Neural progenitor cell (in vitro differentiated cells): Measurements from ENCODE around the gene RAB3IL1. TPM values are rescaled to one million over a fixed set of nuclear protein-coding genes. Genes with fewer than 3 reads are reported as not detected.

ENCODE experiments used
- DNase-seq: peaks from one replicate; pipeline ENCODE4 v3.0.0-alpha.2; 2016; ENCODE audit warnings: low spot score
- H2AFZ ChIP-seq: fragments of 200-600 bp; sonication (generic); replicated peaks from 2 replicates; pipeline ENCODE4 v1.6.1; 2016; ENCODE audit warnings: antibody characterized with exemption
- H3F3A ChIP-seq: fragments of 200-600 bp; sonication (generic); 2 replicates; pipeline ENCODE4 v1.6.1; 2016; ENCODE audit warnings: antibody characterized with exemption, low read depth
- H3K27ac ChIP-seq: fragments of 200-600 bp; sonication (generic); 2 replicates; pipeline ENCODE4 v1.5.1; 2016; ENCODE audit warnings: mild to moderate bottlenecking
- H3K27me3 ChIP-seq: fragments of 200-600 bp; sonication (generic); 2 replicates; pipeline ENCODE4 v1.6.1; 2016; ENCODE audit warnings: mild to moderate bottlenecking, moderate library complexity
- H3K36me3 ChIP-seq: fragments of 200-600 bp; sonication (generic); 2 replicates; pipeline ENCODE4 v1.5.1; 2016
- H3K4me1 ChIP-seq: fragments of 200-600 bp; sonication (generic); 2 replicates; pipeline ENCODE4 v1.6.1; 2016; ENCODE audit warnings: mixed run types
- H3K4me2 ChIP-seq: fragments of 200-600 bp; sonication (generic); 2 replicates; pipeline ENCODE4 v1.6.1; 2016
- H3K4me3 ChIP-seq: fragments of 200-600 bp; sonication (generic); 2 replicates; pipeline ENCODE4 v1.5.1; 2016
- H3K79me2 ChIP-seq: fragments of 200-600 bp; sonication (generic); 2 replicates; pipeline ENCODE4 v1.6.1; 2016; ENCODE audit warnings: low read depth
- H3K9ac ChIP-seq: fragments of 200-600 bp; sonication (generic); 2 replicates; pipeline ENCODE4 v1.6.1; 2016
- H3K9me3 ChIP-seq: fragments of 200-600 bp; sonication (generic); 2 replicates; pipeline ENCODE4 v1.5.1; 2016; ENCODE audit warnings: low read depth
- H4K20me1 ChIP-seq: fragments of 200-600 bp; sonication (generic); 2 replicates; pipeline ENCODE4 v1.6.1; 2016; ENCODE audit warnings: low read depth
- H3K27ac Mint-ChIP-seq: 3 replicates; pipeline ENCODE4 v1.8.0; 2021; ENCODE audit warnings: mixed read lengths
- H3K27me3 Mint-ChIP-seq: 2 replicates; pipeline ENCODE4 v1.8.0; 2022; ENCODE audit warnings: low read depth, mild to moderate bottlenecking, inconsistent platforms, moderate library complexity, mixed read lengths; ENCODE audit not compliant: insufficient read depth
- H3K36me3 Mint-ChIP-seq: 3 replicates; pipeline ENCODE4 v1.8.0; 2021; ENCODE audit warnings: mixed read lengths
- H3K4me1 Mint-ChIP-seq: 3 replicates; pipeline ENCODE4 v1.8.0; 2021; ENCODE audit warnings: mixed read lengths
- H3K4me3 Mint-ChIP-seq: 3 replicates; pipeline ENCODE4 v1.8.0; 2021; ENCODE audit warnings: mild to moderate bottlenecking, moderate library complexity, mixed read lengths
- H3K9me3 Mint-ChIP-seq: 3 replicates; pipeline ENCODE4 v1.8.0; 2020; ENCODE audit warnings: mixed read lengths
- EZH2 ChIP-seq: fragments of 200-600 bp; sonication (generic); IDR thresholded peaks from 2 replicates; pipeline ENCODE4 v1.6.1; 2017; ENCODE audit warnings: antibody characterized with exemption, mild to moderate bottlenecking, moderate library complexity
- EZH2phosphoT487 ChIP-seq: fragments of 200-600 bp; sonication (generic); IDR thresholded peaks from 2 replicates; pipeline ENCODE4 v1.6.1; 2017; ENCODE audit warnings: antibody characterized with exemption
- total RNA-seq: library from RNA; depleted of rRNA; stranded (reverse); fragments of >200 nt; gene quantifications from 2 replicates; pipeline ENCODE4 v1.2.3, GENCODE V29; 2015; ENCODE audit warnings: low replicate concordance
- TF ChIP-seq, protein P1 (sequence below): fragments of 200-600 bp; sonication (generic); IDR thresholded peaks from 2 replicates; pipeline ENCODE4 v1.5.1; 2017; ENCODE audit warnings: antibody characterized with exemption, mild to moderate bottlenecking

Gene RAB3IL1
- total RNA-seq, 1 donor from 2014 or later: 1.4 TPM

- no peak for DNase-seq
- Mint-ChIP-seq H3K36me3 (no peaks in the 10 kb centered on the region), H3K27ac (no peak overlapping the region), H3K27me3 (peaks cover 8% of the 10 kb centered on the region), H3K4me1 (peaks cover 19% of the 10 kb centered on the region), H3K9me3 (no peaks in the 10 kb centered on the region), H3K4me3 (peak overlapping the region; percentile 27)
- Histone ChIP-seq H3K36me3 (no peaks in the 10 kb centered on the region), H3K79me2 (no peaks in the 10 kb centered on the region), H3K9ac (no peak overlapping the region), H3K27ac (no peak overlapping the region), H3K27me3 (no peaks in the 10 kb centered on the region), H4K20me1 (no peaks in the 10 kb centered on the region), H2AFZ (no peak overlapping the region), H3K9me3 (no peaks in the 10 kb centered on the region), H3K4me2 (peak overlapping the region; percentile 76), H3K4me1 (peaks cover 12% of the 10 kb centered on the region), H3K4me3 (peak overlapping the region; percentile 30), H3F3A (peaks cover 3% of the 10 kb centered on the region)
- no peak for TF ChIP-seq EZH2
- TF ChIP-seq, protein P1, sequence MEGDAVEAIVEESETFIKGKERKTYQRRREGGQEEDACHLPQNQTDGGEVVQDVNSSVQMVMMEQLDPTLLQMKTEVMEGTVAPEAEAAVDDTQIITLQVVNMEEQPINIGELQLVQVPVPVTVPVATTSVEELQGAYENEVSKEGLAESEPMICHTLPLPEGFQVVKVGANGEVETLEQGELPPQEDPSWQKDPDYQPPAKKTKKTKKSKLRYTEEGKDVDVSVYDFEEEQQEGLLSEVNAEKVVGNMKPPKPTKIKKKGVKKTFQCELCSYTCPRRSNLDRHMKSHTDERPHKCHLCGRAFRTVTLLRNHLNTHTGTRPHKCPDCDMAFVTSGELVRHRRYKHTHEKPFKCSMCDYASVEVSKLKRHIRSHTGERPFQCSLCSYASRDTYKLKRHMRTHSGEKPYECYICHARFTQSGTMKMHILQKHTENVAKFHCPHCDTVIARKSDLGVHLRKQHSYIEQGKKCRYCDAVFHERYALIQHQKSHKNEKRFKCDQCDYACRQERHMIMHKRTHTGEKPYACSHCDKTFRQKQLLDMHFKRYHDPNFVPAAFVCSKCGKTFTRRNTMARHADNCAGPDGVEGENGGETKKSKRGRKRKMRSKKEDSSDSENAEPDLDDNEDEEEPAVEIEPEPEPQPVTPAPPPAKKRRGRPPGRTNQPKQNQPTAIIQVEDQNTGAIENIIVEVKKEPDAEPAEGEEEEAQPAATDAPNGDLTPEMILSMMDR: no peak
- TF ChIP-seq EZH2phosphoT487: no peak
Measured at GRCh38 chr11:61903845-61904244, 13.5 kb downstream of the RAB3IL1 start.

GRCh38 chr11:61902313-61902712 lies 15.1 kb downstream of the RAB3IL1 start:
- no peak overlapping the region for H3K27ac Mint-ChIP-seq
- H3K4me3 ChIP-seq: no peak overlapping the region
- H3K4me3 Mint-ChIP-seq: no peak overlapping the region
- no peak overlapping the region for H3K27ac ChIP-seq
- H3K36me3 ChIP-seq: no peaks in the 10 kb centered on the region
- no peaks in the 10 kb centered on the region for H3F3A ChIP-seq
- no peaks in the 10 kb centered on the region for H3K27me3 ChIP-seq
- no peak for DNase-seq
- H4K20me1 ChIP-seq: no peaks in the 10 kb centered on the region
- no peaks in the 10 kb centered on the region for H3K79me2 ChIP-seq
- H3K4me1 ChIP-seq: peaks cover 12% of the 10 kb centered on the region
- no peaks in the 10 kb centered on the region for H3K9me3 ChIP-seq
- peaks cover 8% of the 10 kb centered on the region for H3K27me3 Mint-ChIP-seq
- TF ChIP-seq EZH2phosphoT487: no peak
- TF ChIP-seq, protein P1: no peak
- no peak for TF ChIP-seq EZH2
- H3K4me2 ChIP-seq: no peak overlapping the region
- H3K9ac ChIP-seq: no peak overlapping the region
- no peaks in the 10 kb centered on the region for H3K9me3 Mint-ChIP-seq
- H3K4me1 Mint-ChIP-seq: peaks cover 13% of the 10 kb centered on the region
- no peak overlapping the region for H2AFZ ChIP-seq
- H3K36me3 Mint-ChIP-seq: no peaks in the 10 kb centered on the region

DNA sequence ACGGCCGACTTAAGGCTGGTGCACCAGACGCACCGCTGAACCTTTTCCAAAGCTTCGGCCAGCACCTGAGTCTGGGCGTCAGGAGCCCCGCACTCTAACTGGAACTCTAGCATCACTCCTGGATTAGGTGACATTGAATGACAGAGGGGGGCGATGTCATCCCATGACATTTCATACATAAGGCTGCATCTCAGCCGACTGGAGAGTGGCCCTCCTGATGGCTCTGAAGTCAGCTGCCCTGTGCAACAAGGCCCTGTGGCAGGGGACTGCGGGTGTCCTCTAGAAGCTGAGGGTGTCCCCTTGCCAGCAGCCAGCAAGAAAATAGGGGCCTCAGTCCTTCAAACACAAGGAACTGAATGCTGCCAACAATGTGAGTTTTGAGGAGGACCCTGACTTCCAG lies 16.0 kb downstream of the RAB3IL1 start:
- Histone ChIP-seq H3K27me3 (no peaks in the 10 kb centered on the region), H3K4me3 (no peak overlapping the region), H3K79me2 (no peaks in the 10 kb centered on the region), H3K4me1 (peaks cover 12% of the 10 kb centered on the region), H3K9me3 (no peaks in the 10 kb centered on the region), H3K4me2 (no peak overlapping the region), H2AFZ (no peak overlapping the region), H3K27ac (no peak overlapping the region), H3K9ac (no peak overlapping the region), H3F3A (no peaks in the 10 kb centered on the region), H3K36me3 (no peaks in the 10 kb centered on the region), H4K20me1 (no peaks in the 10 kb centered on the region)
- no peaks in the 10 kb centered on the region for H3K36me3 Mint-ChIP-seq
- peaks cover 8% of the 10 kb centered on the region for H3K27me3 Mint-ChIP-seq
- DNase-seq: no peak
- H3K4me3 Mint-ChIP-seq: no peak overlapping the region
- no peak overlapping the region for H3K27ac Mint-ChIP-seq
- TF ChIP-seq, protein P1: no peak
- TF ChIP-seq EZH2 (no peak), EZH2phosphoT487 (no peak)
- H3K9me3 Mint-ChIP-seq: no peaks in the 10 kb centered on the region
- peaks cover 12% of the 10 kb centered on the region for H3K4me1 Mint-ChIP-seq
